Measurements from ENCODE around the gene NCOA1.

NCOA1 gene

GRCh38 chr2:24725956-24726355 lies 234.9 kb downstream of the NCOA1 start:
- ChIA-PET POLR2A (no interaction called here), CTCF (no interaction called here)
- DNase-seq (ENCODE audit: extremely low spot score): no peak
- TF ChIP-seq CTCF (IDR thresholded peaks at IDR 0.05; ENCODE audit: control extremely low read depth, extremely low read depth, low read depth, missing control alignments): no peak

- DNase-seq (ENCODE audit: extremely low spot score): no peak
- POLR2A ChIA-PET: no interaction called here
- no peak for TF ChIP-seq CTCF (IDR thresholded peaks at IDR 0.05; ENCODE audit: control extremely low read depth, extremely low read depth, low read depth, missing control alignments)
- CTCF ChIA-PET: interaction anchor here (1.6 kb wide), 1 partner anchor 58 kb away, joined by 3 read pairs; no protein-coding TSS in a partner anchor
Observed at GRCh38 chr2:24730481-24730880, 239.4 kb downstream of the NCOA1 start.

- DNase-seq (ENCODE audit: extremely low spot score): no peak
- TF ChIP-seq CTCF (IDR thresholded peaks at IDR 0.05; ENCODE audit: control extremely low read depth, extremely low read depth, low read depth, missing control alignments): no peak
- ChIA-PET POLR2A (no interaction called here), CTCF (interaction anchor here (1.6 kb wide), 1 partner anchor 57 kb away, joined by 3 read pairs; no protein-coding TSS in a partner anchor)
Observed at GRCh38 chr2:24731040-24731439, 240.0 kb downstream of the NCOA1 start.

GRCh38 chr2:24731923-24732322 lies 240.9 kb downstream of the NCOA1 start:
- TF ChIP-seq CTCF (IDR thresholded peaks at IDR 0.05; ENCODE audit: control extremely low read depth, extremely low read depth, low read depth, missing control alignments): no peak
- ChIA-PET CTCF (no interaction called here), POLR2A (no interaction called here)
- no peak for DNase-seq (ENCODE audit: extremely low spot score)

- TF ChIP-seq CTCF (IDR thresholded peaks at IDR 0.05; ENCODE audit: control extremely low read depth, extremely low read depth, low read depth, missing control alignments): no peak
- ChIA-PET CTCF (no interaction called here), POLR2A (no interaction called here)
- DNase-seq (ENCODE audit: extremely low spot score): no peak
Observed at GRCh38 chr2:24734741-24735140, 243.7 kb downstream of the NCOA1 start.

GRCh38 chr2:24739354-24740025 lies 248.4 kb downstream of the NCOA1 start:
- ChIA-PET POLR2A (no interaction called here), CTCF (no interaction called here)

More at GRCh38 chr2:24739354-24740025, 248.4 kb downstream of the NCOA1 start:
- DNase-seq (ENCODE audit: extremely low spot score): no peak
- TF ChIP-seq CTCF (IDR thresholded peaks at IDR 0.05; ENCODE audit: control extremely low read depth, extremely low read depth, low read depth, missing control alignments): no peak

Measured in GM10248 (cell line).